ENCODE measurements around the gene PYGB.

PYGB gene

GRCh38 chr20:25278636-25279361 lies 30.9 kb downstream of the PYGB start:
- TF ChIP-seq TAF1 (IDR thresholded peaks at IDR 0.05; ENCODE audit: low read depth) (no peak), NFIC (IDR thresholded peaks at IDR 0.05) (no peak), EP300 (IDR thresholded peaks at IDR 0.05; ENCODE audit: borderline replicate concordance) (no peak)

GRCh38 chr20:25279403-25279802 lies 31.5 kb downstream of the PYGB start:
- no peak for TF ChIP-seq REST (IDR thresholded peaks at IDR 0.05; ENCODE audit: low read depth)
- no peak for TF ChIP-seq USF1 (IDR thresholded peaks at IDR 0.05)
- TF ChIP-seq EGR1 (IDR thresholded peaks at IDR 0.05), result no peak
- no peak for TF ChIP-seq TCF12 (IDR thresholded peaks at IDR 0.05; ENCODE audit: low read depth)
- no peak for TF ChIP-seq CEBPB (IDR thresholded peaks at IDR 0.05)
- no peak for TF ChIP-seq TEAD4 (IDR thresholded peaks at IDR 0.05)
- TF ChIP-seq EP300 (IDR thresholded peaks at IDR 0.05; ENCODE audit: borderline replicate concordance), result no peak

GRCh38 chr20:25280051-25280573 lies 32.2 kb downstream of the PYGB start:
- TF ChIP-seq MAX (IDR thresholded peaks at IDR 0.05) (no peak), REST (IDR thresholded peaks at IDR 0.05; ENCODE audit: low read depth) (no peak), ZBTB7A (IDR thresholded peaks at IDR 0.05; ENCODE audit: low read depth) (no peak), TCF12 (IDR thresholded peaks at IDR 0.05; ENCODE audit: low read depth) (no peak), RAD21 (IDR thresholded peaks at IDR 0.05; ENCODE audit: low read depth) (no peak), EGR1 (IDR thresholded peaks at IDR 0.05) (no peak), TAF1 (IDR thresholded peaks at IDR 0.05; ENCODE audit: low read depth) (no peak), CEBPB (IDR thresholded peaks at IDR 0.05) (no peak)

- TF ChIP-seq RAD21 (IDR thresholded peaks at IDR 0.05; ENCODE audit: low read depth) (no peak), FOXM1 (IDR thresholded peaks at IDR 0.05; ENCODE audit: borderline replicate concordance, low read depth) (no peak), TAF1 (IDR thresholded peaks at IDR 0.05; ENCODE audit: low read depth) (no peak), TEAD4 (IDR thresholded peaks at IDR 0.05) (no peak), CREB1 (IDR thresholded peaks at IDR 0.05; ENCODE audit: low read depth) (no peak), YY1 (IDR thresholded peaks at IDR 0.05; ENCODE audit: low read depth) (no peak), CEBPB (IDR thresholded peaks at IDR 0.05) (no peak), USF1 (IDR thresholded peaks at IDR 0.05) (no peak), EP300 (IDR thresholded peaks at IDR 0.05; ENCODE audit: borderline replicate concordance) (no peak), REST (IDR thresholded peaks at IDR 0.05; ENCODE audit: low read depth) (no peak), MAX (IDR thresholded peaks at IDR 0.05) (no peak), ZBTB7A (IDR thresholded peaks at IDR 0.05; ENCODE audit: low read depth) (no peak), EGR1 (IDR thresholded peaks at IDR 0.05) (no peak), NFIC (IDR thresholded peaks at IDR 0.05) (no peak), TCF12 (IDR thresholded peaks at IDR 0.05; ENCODE audit: low read depth) (no peak)
These were observed 33.0 kb downstream of the PYGB start for GRCh38 chr20:25280574-25281535.

Data from Ishikawa (cell line).